HL-60 (cell line): ENCODE measurements around the gene FCGBP.

Experiments
- POLR2AphosphoS5 ChIP-seq: IDR thresholded peaks from 2 replicates; pipeline ENCODE4 v1.6.1; 2012; ENCODE audit warnings: low read depth
- TF ChIP-seq, protein P1 (sequence below): IDR thresholded peaks from one replicate; pipeline ENCODE4 v1.5.1; 2011; ENCODE audit warnings: low read length, control low read depth, inconsistent platforms; ENCODE audit not compliant: insufficient read depth
- TF ChIP-seq, protein P2 (sequence below): IDR thresholded peaks from 2 replicates; pipeline ENCODE4 v1.6.1; 2012; ENCODE audit warnings: low read depth; ENCODE audit not compliant: insufficient replicate concordance

DNA sequence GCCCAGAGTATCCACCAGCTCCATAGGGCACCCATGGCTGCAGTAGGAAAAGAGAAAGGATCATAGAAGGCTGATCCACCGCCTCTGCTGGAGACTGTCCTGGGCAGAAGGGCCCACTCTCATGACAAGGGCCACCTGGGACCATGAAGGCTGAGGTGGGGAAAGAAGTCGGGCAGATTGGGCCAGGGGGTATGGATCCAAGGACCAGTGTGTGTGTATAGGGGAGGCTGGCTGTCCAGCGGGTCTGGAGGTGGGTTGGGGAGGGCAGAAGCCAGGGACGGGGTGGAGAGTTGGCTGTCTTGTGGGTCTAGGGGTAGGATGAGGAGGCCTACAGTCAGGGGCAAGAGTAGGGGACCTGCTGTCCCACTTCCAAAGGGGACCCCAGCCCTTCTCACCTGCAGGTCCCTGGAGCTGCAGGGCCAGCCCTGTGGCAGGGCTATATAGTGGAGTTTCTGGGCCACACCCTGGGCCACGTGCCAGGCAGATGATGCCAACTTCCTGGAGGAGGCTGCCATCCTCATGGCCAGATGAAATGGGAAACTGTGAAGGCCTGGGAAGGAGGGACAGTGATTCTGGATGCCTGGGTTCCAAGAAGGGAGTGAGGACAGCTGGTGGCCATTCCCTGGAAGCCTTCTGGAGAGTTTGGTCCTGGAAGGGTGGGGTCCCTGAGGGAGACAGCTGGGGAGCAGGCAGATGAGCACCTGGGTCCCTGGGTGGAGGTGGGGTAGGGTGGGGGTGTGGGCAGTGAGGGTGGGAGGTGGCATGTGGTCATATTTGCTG is at the start of gene FCGBP:
- TF ChIP-seq, protein P1, sequence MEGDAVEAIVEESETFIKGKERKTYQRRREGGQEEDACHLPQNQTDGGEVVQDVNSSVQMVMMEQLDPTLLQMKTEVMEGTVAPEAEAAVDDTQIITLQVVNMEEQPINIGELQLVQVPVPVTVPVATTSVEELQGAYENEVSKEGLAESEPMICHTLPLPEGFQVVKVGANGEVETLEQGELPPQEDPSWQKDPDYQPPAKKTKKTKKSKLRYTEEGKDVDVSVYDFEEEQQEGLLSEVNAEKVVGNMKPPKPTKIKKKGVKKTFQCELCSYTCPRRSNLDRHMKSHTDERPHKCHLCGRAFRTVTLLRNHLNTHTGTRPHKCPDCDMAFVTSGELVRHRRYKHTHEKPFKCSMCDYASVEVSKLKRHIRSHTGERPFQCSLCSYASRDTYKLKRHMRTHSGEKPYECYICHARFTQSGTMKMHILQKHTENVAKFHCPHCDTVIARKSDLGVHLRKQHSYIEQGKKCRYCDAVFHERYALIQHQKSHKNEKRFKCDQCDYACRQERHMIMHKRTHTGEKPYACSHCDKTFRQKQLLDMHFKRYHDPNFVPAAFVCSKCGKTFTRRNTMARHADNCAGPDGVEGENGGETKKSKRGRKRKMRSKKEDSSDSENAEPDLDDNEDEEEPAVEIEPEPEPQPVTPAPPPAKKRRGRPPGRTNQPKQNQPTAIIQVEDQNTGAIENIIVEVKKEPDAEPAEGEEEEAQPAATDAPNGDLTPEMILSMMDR, result no peak
- TF ChIP-seq POLR2AphosphoS5, result no peak
- TF ChIP-seq, protein P2, sequence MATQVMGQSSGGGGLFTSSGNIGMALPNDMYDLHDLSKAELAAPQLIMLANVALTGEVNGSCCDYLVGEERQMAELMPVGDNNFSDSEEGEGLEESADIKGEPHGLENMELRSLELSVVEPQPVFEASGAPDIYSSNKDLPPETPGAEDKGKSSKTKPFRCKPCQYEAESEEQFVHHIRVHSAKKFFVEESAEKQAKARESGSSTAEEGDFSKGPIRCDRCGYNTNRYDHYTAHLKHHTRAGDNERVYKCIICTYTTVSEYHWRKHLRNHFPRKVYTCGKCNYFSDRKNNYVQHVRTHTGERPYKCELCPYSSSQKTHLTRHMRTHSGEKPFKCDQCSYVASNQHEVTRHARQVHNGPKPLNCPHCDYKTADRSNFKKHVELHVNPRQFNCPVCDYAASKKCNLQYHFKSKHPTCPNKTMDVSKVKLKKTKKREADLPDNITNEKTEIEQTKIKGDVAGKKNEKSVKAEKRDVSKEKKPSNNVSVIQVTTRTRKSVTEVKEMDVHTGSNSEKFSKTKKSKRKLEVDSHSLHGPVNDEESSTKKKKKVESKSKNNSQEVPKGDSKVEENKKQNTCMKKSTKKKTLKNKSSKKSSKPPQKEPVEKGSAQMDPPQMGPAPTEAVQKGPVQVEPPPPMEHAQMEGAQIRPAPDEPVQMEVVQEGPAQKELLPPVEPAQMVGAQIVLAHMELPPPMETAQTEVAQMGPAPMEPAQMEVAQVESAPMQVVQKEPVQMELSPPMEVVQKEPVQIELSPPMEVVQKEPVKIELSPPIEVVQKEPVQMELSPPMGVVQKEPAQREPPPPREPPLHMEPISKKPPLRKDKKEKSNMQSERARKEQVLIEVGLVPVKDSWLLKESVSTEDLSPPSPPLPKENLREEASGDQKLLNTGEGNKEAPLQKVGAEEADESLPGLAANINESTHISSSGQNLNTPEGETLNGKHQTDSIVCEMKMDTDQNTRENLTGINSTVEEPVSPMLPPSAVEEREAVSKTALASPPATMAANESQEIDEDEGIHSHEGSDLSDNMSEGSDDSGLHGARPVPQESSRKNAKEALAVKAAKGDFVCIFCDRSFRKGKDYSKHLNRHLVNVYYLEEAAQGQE, result no peak
